NK-92 treated with Interleukin-12 subunit alpha and Interleukin-12 subunit beta, amount 100 ng/mL, for 24 hours (cell line): Measurements from ENCODE around the gene PNPLA7.
A peak's percentile ranks its signal among the peaks of the same experiment; 100 is the strongest.

Experiments used
- DNase-seq: peaks from one replicate; lab custom pipeline; 2025; lab: John Stamatoyannopoulos, UW

Gene PNPLA7

DNA sequence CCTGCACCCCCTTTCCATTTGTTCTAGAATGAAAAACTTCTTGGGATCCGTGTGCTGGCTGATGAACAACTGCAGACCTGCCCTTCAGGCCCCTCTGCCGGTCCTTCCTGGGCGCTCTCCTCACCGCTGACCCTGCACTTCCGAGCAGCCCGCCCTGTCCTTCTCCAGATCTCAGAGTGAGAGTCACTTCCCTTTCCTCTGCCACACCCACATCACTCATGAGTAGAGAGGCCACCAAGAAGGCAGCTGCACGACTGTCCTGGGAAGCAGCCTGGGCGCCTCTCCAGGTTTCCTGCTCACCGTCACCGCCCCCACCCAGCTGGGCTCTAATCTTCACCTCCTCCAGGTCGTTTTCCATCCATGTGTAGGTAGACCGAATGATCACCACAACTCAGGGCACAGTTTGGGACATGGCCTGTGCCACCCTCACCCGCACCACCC, 56.1 kb downstream of the PNPLA7 start:
- no peak for DNase-seq

DNA sequence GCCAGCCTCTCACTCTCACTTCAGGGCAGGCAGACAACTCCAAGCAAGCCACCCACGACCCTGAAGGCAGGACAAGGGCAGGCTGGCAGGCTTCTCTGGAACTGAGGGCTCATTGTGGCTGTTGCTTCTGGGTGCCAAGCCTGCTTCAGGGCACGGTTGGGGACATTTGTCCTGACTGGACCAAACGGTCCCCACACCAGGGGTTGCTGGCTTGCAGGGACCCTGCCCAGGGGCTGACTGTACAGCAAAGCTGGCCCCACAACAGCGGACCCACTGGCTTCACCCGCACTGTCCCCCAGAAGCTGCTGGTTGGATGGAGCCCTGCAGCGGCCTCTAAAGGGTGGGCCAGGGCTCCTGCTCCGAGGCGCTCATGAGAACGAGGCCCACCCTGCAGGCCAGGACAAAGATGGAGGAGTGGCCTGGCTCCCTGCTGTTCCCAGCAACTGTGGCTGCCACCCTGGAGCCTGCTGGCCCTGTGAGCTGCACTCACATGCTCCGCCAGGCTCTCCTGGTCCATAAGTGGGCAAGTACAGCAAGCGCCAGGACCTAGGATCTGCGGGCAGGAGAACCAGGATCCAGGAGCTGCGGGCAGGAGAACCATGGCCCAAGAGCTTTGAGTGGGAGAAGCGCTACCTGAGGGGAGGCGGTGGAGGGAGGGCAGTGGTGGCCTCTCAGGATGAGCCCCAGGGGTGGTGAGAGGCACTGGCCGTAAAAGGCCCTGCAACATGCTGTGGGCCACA, 56.7 kb downstream of the PNPLA7 start:
- DNase-seq, result no peak

DNA sequence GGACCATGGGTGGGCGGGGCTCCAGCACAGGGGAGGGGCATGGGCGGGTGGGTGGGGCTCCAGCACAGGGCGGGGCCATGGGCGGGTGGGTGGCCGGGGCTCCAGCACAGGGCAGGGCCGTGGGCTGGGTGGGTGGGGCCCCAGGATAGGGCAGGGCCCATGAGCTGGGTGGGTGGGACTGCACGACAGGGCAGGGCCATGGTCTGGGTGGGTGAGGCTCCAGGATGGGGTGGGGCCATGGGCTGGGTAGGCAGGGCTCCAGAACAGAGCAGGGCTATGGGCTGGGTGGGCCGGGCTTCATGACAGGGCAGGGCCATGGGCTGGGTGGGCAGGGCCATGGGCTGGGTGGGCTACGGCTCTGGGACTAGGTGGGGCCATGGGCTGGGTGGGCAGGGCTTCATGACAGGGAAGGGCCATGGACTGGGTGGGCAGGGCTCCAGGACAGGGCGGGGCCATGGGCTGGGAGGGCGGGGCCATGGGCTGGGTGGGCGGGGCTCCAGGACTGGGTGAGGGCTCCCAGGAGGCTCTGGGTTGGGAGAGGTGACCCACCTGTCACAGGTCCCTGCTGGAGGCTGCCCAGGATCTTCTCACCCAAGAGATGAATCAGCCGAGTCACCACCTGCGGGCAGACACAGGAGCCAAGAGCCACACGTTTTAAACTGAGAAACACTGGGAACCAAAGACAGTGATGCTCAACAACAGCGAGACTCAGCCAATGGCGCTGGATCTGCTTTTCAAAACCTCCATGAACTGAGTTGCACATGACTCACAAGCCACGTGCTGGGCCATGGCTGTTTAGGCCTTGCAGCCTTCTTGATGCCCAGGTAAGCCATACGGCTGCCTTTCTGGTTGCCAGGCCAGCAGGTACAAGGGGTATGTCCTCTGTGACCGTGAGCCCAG, 57.5 kb downstream of the PNPLA7 start:
- DNase-seq, result peak; percentile 9

DNA sequence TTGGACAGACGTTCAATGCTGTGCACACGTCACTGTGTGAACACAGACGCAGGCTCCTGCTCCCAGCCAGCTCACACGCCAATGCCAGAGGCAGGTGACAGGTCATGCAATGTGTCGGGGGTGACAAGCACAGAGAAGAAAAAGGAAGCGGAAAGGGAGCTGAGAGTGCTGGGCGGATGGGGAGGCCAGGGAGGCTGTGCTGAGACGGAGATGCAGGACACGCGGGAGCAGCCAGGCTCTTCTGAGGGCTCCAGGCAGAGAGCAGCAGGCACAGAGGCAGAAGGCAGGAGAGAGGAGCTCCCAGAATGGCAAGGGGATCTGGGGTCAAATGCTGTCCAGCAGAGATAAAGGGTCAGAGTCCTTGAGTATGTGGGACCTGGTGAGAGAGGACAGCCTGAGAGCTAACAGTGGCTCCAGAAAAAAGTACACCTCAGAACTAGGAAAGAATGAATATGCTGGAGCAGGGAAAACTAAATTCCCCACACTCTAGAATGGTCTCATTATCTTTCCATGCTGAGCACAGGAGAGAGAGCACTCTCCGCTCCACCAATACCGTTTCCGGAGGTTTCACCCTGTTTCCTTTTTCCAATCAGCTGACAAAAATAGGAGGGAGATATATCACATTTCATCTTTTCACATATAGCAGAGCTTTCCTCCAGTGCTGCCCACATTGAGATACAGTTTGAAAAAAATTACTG, 58.3 kb downstream of the PNPLA7 start:
- no peak for DNase-seq

DNA sequence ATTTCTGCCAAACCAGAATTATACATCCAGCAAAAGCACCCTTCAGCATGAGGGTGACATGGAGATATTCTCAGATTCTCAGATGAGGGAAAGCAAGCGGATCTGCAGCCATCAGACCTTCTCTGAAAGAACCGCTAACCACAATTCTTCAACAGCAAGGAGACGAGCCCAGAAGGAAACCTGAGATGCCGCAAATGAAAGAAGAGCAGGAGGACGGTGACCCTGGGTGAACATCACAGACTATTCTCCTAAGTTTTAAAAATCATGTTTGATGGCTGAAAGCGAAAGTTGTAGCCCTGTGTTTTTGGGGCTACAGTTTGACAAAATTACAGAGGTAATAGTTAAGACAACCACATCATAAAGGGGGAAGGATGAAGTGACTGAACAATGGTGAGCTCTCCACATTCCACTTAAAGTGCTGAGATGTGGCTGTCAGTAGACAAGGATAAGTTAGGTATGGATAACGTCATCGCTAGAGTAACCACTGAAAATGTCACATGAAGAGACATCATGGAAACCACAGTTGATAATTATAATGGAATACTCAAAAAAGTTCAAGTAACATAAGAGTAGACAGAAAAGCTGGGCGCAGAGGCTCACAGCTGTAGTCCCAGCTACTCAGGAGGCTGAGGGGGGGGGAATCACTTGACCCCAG, 59.5 kb downstream of the PNPLA7 start:
- DNase-seq, result no peak

DNA sequence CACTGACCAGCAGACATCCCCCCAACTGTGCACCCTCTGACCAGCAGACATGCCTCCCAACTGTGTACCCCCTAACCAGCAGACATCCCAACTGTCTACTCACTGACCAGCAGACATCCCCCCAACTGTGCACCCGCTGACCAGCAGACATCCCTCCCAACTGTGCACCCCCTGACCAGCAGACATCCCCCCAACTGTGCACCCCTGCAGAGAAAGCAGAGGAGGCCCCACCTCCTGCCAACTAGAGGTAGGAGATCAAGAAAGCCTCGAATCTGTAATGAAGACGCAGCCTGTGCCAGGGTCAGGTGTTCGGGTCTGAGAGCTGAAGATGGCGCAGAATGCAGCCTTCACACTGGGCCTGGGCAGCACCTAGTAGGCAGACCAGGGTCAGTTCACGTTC, 61.3 kb downstream of the PNPLA7 start:
- no peak for DNase-seq

DNA sequence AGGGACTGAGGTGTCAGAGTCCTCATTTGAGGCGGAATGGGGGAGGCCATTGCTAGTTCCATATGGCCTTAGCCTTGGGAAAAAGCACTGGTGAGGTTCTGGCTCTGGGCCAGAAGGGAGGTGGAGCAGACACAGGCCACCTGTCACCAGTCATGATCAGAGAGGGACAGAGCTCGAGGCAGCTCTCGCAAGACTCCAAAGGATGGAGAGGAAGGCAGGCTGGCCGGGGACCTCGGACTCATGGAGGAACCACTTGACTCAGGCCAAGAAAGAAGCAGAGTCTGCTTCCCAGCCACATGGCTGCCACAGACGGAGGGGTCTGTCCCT, 61.9 kb downstream of the PNPLA7 start:
- DNase-seq, result no peak

DNA sequence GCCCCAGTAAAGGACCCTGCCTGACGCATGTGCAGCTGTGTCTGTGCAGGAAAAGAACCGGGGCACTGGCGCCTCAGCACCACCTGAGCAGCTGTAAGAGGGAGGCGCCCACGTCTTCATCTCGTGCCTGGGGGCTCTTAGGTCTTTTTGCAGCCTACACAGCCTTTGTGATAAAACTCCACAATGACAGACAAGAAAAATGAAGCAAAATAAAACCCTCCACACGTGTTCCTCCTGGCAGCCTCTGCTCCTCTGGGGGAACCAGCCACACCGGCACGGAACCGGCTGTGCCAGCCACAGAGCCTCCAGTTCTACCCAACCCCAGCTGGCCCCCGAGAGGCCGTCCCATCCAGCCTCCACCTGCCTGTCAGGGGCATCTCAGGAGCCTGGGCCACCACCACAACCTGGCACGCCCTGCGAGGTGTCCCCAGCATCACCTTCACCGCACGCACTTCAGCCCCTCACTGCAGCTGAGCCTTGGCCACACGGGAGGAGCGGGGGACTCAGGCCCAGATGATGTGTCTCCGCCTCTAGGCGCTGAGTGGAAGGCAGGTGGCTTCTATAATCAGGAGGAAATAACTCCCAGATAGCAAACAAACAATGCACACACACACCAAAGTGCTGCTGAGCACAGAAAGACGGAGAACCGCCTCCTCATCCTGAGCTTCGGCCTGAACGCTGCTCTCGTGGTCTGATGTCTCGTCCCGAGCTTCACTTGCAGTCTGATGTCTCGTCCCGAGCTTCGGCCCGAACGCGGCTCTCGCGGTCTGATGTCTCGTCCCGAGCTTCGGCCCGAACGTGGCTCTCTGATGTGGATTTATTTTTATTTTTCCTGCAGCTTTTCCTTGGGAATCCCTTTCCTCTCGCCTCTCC, 62.5 kb downstream of the PNPLA7 start:
- no peak for DNase-seq

DNA sequence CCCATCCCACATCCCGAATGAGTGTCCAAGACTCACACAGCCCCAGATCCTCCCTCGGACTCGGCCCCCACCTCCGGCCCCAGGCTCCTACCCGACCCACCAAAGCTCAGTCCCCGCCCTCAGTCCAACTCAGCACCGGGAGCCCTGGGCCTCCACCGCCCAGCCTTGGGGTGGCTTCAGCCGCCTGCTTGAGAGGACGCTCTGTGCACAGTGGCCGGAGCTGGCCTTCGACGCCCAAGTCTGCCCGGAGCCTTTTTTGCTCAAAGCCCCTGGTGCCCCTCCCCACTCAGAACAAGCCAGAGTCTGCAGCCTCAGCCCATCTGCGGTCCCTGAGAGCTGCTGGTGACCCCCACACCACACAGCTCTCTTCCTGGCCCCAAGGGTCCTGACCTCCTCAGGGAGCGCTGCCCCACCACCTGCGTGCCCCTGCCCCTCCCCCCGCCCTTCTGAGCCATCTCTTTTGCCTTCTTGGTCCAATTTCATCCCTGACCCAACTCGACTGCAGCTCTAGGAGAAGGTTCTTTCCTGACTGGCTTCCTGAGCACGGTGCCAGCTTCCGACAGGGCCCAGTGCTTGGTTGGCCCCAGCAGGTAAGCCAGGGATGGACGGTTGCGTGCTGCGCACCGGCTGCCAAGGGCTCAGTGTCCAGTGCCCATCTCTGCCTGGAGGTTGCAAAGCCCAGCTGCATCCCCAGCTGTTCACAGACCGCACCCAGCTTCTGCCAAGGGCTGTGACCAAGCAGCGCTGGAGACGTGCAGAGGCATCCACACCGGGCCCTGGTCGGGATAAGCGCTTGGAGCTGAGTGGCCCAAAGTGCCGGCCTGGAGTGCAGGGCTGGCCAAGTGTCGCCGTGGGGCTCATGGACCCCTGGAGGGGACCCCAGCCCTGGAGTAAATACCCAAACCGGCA, 63.4 kb downstream of the PNPLA7 start:
- no peak for DNase-seq

DNA sequence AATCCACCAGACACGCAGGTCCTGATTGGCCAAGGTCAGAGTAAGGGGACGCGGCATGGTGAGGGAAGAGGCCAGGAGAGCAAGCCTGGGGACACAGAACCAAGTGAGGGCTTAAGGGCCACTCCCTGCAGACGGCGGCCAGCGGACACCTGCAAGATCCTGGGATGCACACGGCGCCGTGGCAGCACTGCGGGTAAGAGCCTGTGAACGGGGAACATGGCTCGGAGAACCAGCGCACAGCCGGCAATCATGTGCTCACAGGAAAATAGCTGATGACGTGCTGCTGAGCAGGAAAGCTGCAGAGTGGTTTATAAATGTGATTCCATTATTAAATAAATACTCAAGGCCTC, 64.1 kb downstream of the PNPLA7 start:
- DNase-seq, result no peak

DNA sequence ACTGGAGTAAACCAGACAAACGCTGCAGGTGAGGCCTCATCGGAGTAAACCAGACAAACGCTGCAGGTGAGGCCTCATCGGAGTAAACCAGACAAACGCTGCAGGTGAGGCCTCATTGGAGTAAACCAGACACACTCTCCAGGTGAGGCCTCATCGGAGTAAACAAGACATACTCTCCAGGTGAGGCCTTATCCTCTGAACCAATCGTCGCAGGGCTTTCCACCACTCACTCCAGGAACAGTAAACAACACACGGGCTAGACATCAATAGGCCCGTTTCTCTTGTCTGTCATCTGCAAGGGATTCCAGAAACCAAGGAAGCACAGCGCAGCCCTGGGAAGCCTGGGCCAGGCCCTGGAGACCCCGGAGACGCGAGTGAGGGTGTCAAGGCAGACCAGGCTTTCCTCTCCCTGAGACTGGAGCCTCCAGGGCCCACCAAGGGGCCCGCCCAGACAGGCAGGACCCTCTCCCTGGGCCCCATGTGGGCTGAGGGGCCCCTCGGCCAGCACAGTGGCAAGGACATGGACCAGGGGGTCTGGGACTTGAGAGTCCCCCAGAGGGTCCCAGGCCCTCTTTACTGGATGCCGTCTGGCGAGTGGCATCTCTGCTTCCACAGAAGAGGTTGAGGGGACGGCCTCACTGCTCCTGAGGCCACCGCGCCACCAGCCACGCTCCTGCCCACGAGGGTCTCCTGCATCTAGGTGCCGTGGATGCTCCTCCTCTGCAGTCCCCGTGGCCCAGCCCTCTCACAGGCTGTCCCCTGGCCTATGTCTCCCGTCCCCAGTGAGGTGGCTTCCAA, 64.7 kb downstream of the PNPLA7 start:
- no peak for DNase-seq

DNA sequence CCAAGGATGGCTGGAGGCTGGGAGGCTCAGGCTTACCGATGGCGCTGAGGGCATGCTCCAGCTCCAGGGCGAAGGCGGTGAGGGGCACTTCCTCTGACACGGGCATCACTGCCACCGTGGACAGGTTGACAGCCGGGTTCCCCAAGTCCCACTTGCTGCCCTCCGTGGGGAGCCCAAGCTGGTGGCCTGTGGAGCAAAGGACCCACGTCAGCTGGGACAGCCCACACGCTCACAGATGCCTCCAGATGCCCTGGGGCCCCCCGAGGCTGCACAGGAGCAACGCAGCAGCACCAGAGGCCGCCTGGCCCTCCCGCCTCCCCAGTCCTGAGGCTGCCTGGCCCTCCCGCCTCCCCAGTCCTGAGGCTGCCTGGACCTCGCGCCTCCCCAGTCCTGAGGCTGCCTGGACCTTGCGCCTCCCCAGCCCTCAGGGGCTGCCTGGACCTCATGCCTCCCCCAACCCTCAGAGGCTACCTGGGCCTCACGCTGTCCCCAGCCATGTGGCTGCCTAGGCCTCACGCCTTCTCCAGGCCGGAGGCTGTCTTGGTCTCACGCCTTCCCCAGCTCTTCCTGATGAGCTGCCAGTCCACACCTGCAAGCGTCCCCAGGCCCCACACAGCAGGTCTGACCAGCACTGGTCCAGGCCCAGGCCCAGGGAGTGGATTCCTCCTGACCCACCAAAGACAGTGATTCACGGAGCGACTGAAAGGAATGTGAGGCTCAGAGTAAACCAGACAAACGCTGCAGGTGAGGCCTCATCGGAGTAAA, 65.5 kb downstream of the PNPLA7 start:
- DNase-seq, result no peak

DNA sequence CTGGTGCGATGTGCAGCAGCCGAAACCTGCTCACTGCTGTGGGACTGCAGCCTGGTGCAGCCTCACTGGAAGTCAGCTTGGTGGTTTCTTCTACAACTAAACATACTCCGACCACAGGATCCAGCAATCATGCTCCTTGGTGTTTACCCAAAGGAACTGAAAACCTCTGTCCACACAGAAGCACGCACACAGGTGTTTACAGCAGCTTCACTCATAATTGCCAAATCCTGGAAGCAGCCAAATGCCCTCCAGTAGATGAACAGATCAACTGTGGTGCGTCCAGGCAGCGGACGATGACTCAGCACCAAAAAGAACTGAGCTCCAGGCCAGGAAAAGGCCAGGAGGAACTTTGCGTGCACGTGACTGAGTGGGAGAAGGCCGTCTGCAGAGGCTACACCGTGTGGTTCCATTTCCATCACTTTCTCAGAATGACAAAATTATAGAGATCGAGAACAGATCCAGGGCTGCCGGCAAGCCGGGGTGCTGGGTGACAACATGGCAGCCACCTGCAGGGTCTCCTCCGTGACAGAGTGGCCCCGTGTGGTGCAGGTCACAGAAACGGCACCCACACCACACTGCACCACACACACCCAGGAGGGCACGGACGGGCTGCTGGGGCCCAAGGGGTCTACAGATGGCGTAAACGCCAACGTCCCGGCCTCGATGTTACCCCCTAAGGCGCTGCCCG, 68.0 kb downstream of the PNPLA7 start:
- no peak for DNase-seq

DNA sequence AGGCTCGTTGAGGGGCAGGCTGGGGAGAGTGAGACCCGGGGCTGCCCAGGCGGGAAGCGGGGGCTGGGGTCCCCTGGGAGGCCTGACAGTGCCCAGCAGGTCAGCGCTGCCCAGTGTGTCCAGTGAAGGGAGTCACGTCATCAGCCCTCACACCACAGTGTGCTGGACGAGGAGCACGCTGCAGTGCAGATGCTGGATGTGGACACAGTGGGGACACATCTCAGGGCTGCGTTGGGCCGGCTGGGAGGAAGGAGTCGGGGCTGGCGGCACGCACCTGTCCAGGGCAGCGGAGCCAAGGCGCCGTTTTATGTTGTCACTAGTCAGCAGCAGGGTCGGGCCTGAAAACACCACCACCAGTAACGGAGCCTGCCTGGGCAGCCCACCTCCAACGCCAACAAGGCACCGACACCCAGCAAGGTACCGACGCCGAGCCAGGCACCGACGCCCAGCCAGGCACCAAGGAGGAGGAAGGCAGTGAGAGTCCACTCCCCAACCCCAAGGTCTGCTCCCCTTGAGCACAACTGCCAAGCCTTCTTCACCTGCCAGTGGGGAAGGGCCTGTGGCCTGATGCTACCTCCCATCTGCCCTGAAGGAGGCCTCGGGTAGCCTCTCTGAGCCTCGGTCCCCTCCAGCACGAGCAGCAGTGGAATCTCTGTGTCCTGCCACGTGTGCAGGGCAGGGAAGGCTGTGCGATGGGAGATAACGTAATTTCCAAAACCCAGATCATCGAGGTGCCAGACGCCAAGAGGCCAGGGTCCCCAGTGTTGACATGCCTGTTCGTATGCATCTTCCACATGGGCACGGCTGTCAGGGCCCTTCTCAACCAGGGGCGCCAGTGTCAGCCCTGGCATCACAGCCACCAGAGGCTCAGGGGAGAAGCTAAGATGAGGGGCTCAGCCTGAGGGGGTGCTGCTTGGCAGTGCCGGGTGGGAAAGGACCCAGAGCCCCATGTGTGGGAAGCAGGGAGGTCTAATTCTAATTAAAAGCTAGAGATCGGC, 69.2 kb downstream of the PNPLA7 start:
- no peak for DNase-seq

DNA sequence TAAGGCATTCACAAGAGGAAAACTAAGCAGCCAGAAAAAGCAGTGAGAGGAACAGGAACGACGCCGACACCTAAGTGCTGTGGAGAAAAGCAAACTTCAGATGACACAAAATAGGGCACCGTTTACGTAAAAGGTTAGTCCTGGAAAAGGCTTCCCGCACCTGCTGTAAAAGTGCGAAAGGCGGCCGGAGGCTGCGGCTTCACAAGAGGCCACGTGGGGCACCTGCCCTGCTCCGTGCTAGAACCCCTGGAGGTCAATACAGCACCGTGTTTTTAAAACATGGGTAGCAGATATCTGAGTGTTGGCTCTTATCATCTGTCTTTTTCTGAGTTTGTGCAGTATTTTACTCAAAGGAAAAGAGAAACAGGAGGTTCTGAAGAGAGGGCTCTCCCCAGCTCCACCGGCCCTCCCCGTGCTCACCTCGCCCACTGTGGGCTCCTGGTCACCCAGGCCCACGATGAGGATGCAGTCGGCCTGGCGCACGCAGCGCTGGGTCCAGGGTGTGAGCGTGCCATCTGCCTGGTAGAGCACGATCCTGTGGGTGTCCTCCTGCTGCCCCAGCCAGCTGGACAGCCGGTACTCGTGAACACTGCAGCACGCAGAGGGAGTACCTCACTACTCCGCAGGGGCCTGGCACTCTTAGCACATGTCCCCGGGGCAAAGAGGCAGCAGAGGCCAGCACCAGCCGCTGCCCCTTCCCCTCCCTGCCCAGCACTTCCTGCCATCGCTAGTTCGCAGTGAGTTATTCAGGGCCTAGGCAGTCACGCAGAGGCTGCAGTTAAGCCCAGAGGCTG, 70.1 kb downstream of the PNPLA7 start:
- DNase-seq, result no peak
